GM19351 (cell line): ENCODE data around the gene PCNT.

ENCODE experiments used
- ATAC-seq: cut with Tn5 transposase; IDR thresholded peaks from one replicate; pipeline ENCODE4 v1.9.1; 2021; ENCODE audit warnings: mild to moderate bottlenecking, moderate library complexity; ENCODE audit not compliant: unreplicated experiment

Gene PCNT

GRCh38 chr21:46474382-46474781, 150.4 kb downstream of the PCNT start:
- no peak for ATAC-seq

DNA sequence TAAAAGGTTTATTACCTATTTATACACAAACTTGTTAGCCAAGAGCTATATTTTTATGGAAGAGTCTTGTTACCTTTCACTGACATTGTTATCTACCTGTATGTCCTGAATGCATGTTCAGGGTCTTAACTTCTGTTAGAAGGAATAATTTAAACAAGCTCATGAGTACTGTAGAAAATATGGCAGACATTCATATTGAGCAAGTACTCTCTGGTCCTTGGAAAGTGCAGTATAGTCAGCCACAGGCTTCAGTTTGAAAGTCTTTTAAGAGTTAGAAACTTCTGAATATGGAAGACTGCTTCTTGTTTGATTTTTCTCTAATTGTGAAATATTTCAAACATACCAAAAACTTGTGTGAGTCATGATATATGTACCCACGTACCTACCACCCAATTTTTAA, 151.3 kb downstream of the PCNT start:
- ATAC-seq, result no peak

GRCh38 chr21:46477765-46478164, 153.8 kb downstream of the PCNT start:
- ATAC-seq, result no peak

DNA sequence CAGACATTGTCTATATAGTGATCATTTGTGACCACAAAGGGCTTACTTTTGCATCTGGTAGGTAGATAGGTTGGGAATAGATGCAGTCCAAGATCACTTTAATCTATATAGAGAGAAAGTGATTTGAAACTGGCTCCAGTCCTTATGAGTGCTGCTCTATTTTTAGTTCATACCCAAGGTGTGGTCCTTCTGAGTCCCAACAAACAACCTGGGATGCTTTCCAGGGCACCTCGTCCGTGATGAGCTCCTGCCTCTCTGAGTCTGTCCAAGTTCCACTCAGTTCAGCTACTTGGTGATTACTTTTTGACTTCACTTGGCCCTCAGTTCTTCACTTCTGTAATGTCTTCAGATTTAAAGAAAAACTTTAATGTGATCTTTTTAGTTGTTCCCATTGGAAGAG, 155.0 kb downstream of the PCNT start:
- no peak for ATAC-seq

- ATAC-seq, result no peak
Measured at GRCh38 chr21:46480466-46480865, 156.5 kb downstream of the PCNT start.

GRCh38 chr21:46482225-46482845, 158.4 kb downstream of the PCNT start:
- no peak for ATAC-seq

DNA sequence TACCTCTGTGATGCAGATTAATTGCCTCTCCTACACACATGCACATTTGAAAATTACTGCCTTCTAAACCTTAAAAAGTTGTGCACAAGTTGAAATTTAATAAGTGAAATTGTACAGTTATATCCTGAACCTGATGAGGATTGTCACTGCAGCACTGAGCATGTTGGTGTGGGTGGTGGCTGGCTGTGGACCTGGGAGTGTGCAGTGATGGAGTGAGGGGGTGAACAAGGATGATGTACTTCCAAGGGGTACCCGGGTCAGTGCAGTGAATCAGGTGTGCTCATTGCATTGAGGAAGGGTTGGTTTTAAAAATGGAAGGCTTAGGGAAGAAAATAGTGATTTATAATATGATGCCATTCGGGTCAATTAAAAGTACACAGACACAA, 158.9 kb downstream of the PCNT start:
- no peak for ATAC-seq

DNA sequence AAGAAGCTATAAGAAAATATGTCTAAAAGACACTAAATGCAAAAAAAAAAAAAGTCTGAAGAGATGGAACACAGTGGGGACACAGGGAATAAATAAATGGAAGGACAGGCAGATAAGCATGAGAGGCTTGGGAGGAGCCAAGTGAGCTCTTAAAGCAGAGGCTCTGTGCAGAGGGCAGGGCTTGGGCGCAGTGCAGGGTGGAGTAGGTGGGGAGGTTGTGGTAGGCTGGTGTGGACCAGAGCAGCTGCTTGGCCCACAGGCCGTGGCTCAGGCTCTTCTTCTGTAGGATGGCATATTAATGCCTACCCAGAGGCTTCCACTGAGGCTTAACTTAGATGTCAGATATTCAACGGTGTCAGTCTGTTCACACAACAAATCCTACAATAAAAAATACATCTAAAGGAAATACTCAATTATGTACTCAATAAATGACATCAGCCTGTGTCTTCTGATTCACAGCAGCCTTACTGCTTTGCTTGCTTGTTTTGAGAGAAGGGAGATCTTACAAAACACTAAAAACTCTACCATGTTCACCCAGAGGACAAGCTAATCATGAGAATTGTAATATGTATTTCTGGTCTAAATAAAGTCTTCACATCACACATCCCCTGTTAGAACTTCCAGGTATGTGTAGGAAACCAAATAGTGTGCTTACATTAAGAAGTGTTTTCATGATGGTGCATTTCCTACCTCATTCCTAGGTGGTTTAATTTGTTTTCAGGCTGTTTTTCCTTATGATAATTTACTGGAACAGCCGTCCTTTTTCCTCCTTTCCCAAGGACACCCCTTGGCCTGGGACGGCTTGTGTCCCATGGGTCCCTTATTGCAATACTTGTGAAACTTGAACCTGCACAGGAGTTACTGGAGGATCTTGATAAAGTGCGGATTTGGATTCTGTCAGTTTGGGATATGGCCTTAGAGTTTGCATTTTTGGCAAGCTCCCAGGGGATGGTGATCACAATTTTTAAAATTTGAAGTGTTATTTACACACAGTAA, 159.6 kb downstream of the PCNT start:
- ATAC-seq, result no peak

- no peak for ATAC-seq
Measured at GRCh38 chr21:46486481-46487126, 162.6 kb downstream of the PCNT start.

- ATAC-seq, result no peak
Measured at GRCh38 chr21:46489162-46489663, 165.3 kb downstream of the PCNT start.

DNA sequence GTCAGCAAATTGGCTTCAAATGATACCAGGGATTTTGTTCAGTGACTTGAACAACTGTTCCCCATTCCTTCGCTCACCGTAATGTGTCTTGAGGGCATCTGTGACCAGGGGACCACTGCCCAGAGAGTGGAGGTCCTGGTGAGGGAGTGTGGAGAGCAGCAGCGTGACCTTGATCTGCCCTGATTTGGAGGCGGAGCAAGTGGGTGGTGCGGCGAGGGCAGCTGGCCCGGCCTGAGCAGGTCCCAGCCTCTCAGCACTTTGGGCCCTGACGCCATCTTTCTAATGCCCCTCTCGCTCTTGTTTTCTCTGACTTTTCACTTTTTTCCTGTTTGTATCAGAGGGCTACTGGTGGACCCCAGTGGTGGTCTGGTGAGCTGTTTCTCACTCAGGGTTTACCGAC, 165.8 kb downstream of the PCNT start:
- ATAC-seq, result no peak

- no peak for ATAC-seq
Measured at GRCh38 chr21:46491553-46491952, 167.6 kb downstream of the PCNT start.

DNA sequence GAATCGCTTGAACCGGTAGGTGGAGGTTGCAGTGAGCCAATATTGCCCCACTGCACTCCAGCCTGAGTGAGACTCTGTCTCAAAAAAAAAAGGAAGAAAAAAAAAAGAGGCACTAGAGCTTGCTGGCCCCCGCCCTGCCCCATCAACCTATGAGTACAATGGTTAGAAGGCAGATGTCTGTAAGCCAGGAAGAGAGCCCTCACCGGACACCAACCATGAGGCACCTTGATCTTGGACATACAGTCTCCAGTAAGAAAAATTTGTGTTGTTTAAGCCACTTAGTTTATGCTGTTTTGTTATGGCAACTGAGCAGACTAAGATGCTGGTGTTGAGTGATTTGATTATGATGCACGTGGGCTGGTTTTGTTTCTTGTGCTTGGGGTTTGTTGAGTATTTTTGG, 168.9 kb downstream of the PCNT start:
- ATAC-seq, result no peak

GRCh38 chr21:46493828-46494227, 169.9 kb downstream of the PCNT start:
- ATAC-seq, result no peak
